GM12872 (cell line): ENCODE results near the gene MAP1S.

Experiments
- CTCF ChIP-seq: IDR thresholded peaks from 3 replicates; pipeline ENCODE4 v1.5.1; 2011; ENCODE audit warnings: low read depth, mild to moderate bottlenecking, low read length, moderate library complexity; ENCODE audit not compliant: insufficient read depth

MAP1S gene

GRCh38 chr19:17726964-17727773 is 7.9 kb downstream of the MAP1S start:
- no peak for TF ChIP-seq CTCF

- TF ChIP-seq CTCF: no peak
Measured at GRCh38 chr19:17727843-17728242, 8.6 kb downstream of the MAP1S start.

- no peak for TF ChIP-seq CTCF
Measured at GRCh38 chr19:17733127-17733526, 13.8 kb downstream of the MAP1S start.

- TF ChIP-seq CTCF: no peak
Measured at GRCh38 chr19:17734146-17734545, 14.9 kb downstream of the MAP1S start.

GRCh38 chr19:17735410-17735809 is 16.1 kb downstream of the MAP1S start:
- TF ChIP-seq CTCF: no peak

- TF ChIP-seq CTCF: no peak
Measured at GRCh38 chr19:17737690-17738153, 18.4 kb downstream of the MAP1S start.

- TF ChIP-seq CTCF: no peak
Measured at GRCh38 chr19:17739121-17739875, 20.0 kb downstream of the MAP1S start.
